Measurements from ENCODE around the gene TASOR2. TPM values are rescaled to one million over a fixed set of nuclear protein-coding genes. Genes with fewer than 3 reads are reported as not detected.

Gene TASOR2
- total and polyA plus RNA-seq, 4 donors: 27.5 to 93.3 (median 51.8) TPM

GRCh38 chr10:5654218-5654755 is 30.4 kb upstream of the TASOR2 start:
- H3K27me3 ChIP-seq (ENCODE audit: control insufficient read depth, insufficient read depth, low read length): no peaks in the 10 kb centered on the region
- H3K27ac ChIP-seq (ENCODE audit: low read depth, low read length): no peak overlapping the region
- WGBS (ENCODE audit: insufficient coverage): 84% methylated on average over 9 of the region's 10 CpGs
- peaks cover 38% of the 10 kb centered on the region for H3K36me3 ChIP-seq (ENCODE audit: control insufficient read depth, insufficient read depth, low read length)
- DNase-seq (ENCODE audit: low read depth in 4 of 6, low spot score in 6 of 6): no peak
- no peaks in the 10 kb centered on the region for H3K9me3 ChIP-seq (ENCODE audit: control insufficient read depth, insufficient read depth, low read length)
- no peak overlapping the region for H3K4me3 ChIP-seq (ENCODE audit: low read depth, low read length)
- H3K4me1 ChIP-seq (ENCODE audit: control insufficient read depth, insufficient read depth, low read length): no peaks in the 10 kb centered on the region

- Histone ChIP-seq H3K4me3 (ENCODE audit: low read depth, low read length) (no peak overlapping the region), H3K27ac (ENCODE audit: low read depth, low read length) (no peak overlapping the region), H3K36me3 (ENCODE audit: control insufficient read depth, insufficient read depth, low read length) (peaks cover 30% of the 10 kb centered on the region), H3K9me3 (ENCODE audit: control insufficient read depth, insufficient read depth, low read length) (no peaks in the 10 kb centered on the region), H3K27me3 (ENCODE audit: control insufficient read depth, insufficient read depth, low read length) (no peaks in the 10 kb centered on the region), H3K4me1 (ENCODE audit: control insufficient read depth, insufficient read depth, low read length) (no peaks in the 10 kb centered on the region)
- WGBS (ENCODE audit: insufficient coverage): 53% methylated on average over 2 of the region's 3 CpGs
- DNase-seq (ENCODE audit: low read depth in 4 of 6, low spot score in 6 of 6): no peak
Observed at GRCh38 chr10:5655121-5655520, 29.5 kb upstream of the TASOR2 start.

- Histone ChIP-seq H3K9me3 (ENCODE audit: control insufficient read depth, insufficient read depth, low read length) (no peaks in the 10 kb centered on the region), H3K4me1 (ENCODE audit: control insufficient read depth, insufficient read depth, low read length) (peaks cover 8% of the 10 kb centered on the region), H3K27ac (ENCODE audit: low read depth, low read length) (no peak overlapping the region), H3K4me3 (ENCODE audit: low read depth, low read length) (no peak overlapping the region), H3K36me3 (ENCODE audit: control insufficient read depth, insufficient read depth, low read length) (peaks cover 20% of the 10 kb centered on the region), H3K27me3 (ENCODE audit: control insufficient read depth, insufficient read depth, low read length) (no peaks in the 10 kb centered on the region)
- 93% methylated on average over 2 of the region's 8 CpGs for WGBS (ENCODE audit: insufficient coverage)
- no peak for DNase-seq (ENCODE audit: low read depth in 4 of 6, low spot score in 6 of 6)
Observed at GRCh38 chr10:5656737-5657579, 27.7 kb upstream of the TASOR2 start.

GRCh38 chr10:5658871-5659618 is 25.6 kb upstream of the TASOR2 start:
- Histone ChIP-seq H3K9me3 (ENCODE audit: control insufficient read depth, insufficient read depth, low read length) (no peaks in the 10 kb centered on the region), H3K27me3 (ENCODE audit: control insufficient read depth, insufficient read depth, low read length) (no peaks in the 10 kb centered on the region), H3K36me3 (ENCODE audit: control insufficient read depth, insufficient read depth, low read length) (peaks cover 9% of the 10 kb centered on the region), H3K4me1 (ENCODE audit: control insufficient read depth, insufficient read depth, low read length) (peaks cover 15% of the 10 kb centered on the region), H3K27ac (ENCODE audit: low read depth, low read length) (no peak overlapping the region), H3K4me3 (ENCODE audit: low read depth, low read length) (no peak overlapping the region)
- peak in 1 of 6 donors; percentile 15 for DNase-seq (ENCODE audit: low read depth in 4 of 6, low spot score in 6 of 6)
- WGBS (ENCODE audit: insufficient coverage): 59% methylated on average over 17 of the region's 20 CpGs

GRCh38 chr10:5659702-5660528 is 24.7 kb upstream of the TASOR2 start:
- WGBS (ENCODE audit: insufficient coverage): 83% methylated on average over 15 of the region's 16 CpGs

GRCh38 chr10:5661043-5661442 is 23.6 kb upstream of the TASOR2 start:
- H3K36me3 ChIP-seq (ENCODE audit: control insufficient read depth, insufficient read depth, low read length): peaks cover 6% of the 10 kb centered on the region
- DNase-seq (ENCODE audit: low read depth in 4 of 6, low spot score in 6 of 6): no peak
- no peaks in the 10 kb centered on the region for H3K9me3 ChIP-seq (ENCODE audit: control insufficient read depth, insufficient read depth, low read length)
- 66% methylated on average over 6 of the region's 6 CpGs for WGBS (ENCODE audit: insufficient coverage)
- H3K27ac ChIP-seq (ENCODE audit: low read depth, low read length): no peak overlapping the region
- no peaks in the 10 kb centered on the region for H3K27me3 ChIP-seq (ENCODE audit: control insufficient read depth, insufficient read depth, low read length)
- H3K4me1 ChIP-seq (ENCODE audit: control insufficient read depth, insufficient read depth, low read length): peaks cover 19% of the 10 kb centered on the region
- no peak overlapping the region for H3K4me3 ChIP-seq (ENCODE audit: low read depth, low read length)

More at GRCh38 chr10:5659702-5660528, 24.7 kb upstream of the TASOR2 start:
- Histone ChIP-seq H3K4me3 (ENCODE audit: low read depth, low read length) (no peak overlapping the region), H3K9me3 (ENCODE audit: control insufficient read depth, insufficient read depth, low read length) (no peaks in the 10 kb centered on the region), H3K27me3 (ENCODE audit: control insufficient read depth, insufficient read depth, low read length) (no peaks in the 10 kb centered on the region), H3K4me1 (ENCODE audit: control insufficient read depth, insufficient read depth, low read length) (peaks cover 16% of the 10 kb centered on the region), H3K27ac (ENCODE audit: low read depth, low read length) (no peak overlapping the region), H3K36me3 (ENCODE audit: control insufficient read depth, insufficient read depth, low read length) (peaks cover 9% of the 10 kb centered on the region)
- DNase-seq (ENCODE audit: low read depth in 4 of 6, low spot score in 6 of 6): no peak

GRCh38 chr10:5662708-5663579 is 21.7 kb upstream of the TASOR2 start:
- Histone ChIP-seq H3K4me3 (ENCODE audit: low read depth, low read length) (no peak overlapping the region), H3K36me3 (ENCODE audit: control insufficient read depth, insufficient read depth, low read length) (peaks cover 6% of the 10 kb centered on the region), H3K27me3 (ENCODE audit: control insufficient read depth, insufficient read depth, low read length) (no peaks in the 10 kb centered on the region), H3K27ac (ENCODE audit: low read depth, low read length) (no peak overlapping the region), H3K9me3 (ENCODE audit: control insufficient read depth, insufficient read depth, low read length) (no peaks in the 10 kb centered on the region), H3K4me1 (ENCODE audit: control insufficient read depth, insufficient read depth, low read length) (peaks cover 23% of the 10 kb centered on the region)
- no peak for DNase-seq (ENCODE audit: low read depth in 4 of 6, low spot score in 6 of 6)
- 50% methylated on average over 3 of the region's 9 CpGs for WGBS (ENCODE audit: insufficient coverage)

GRCh38 chr10:5663692-5664427 is 20.8 kb upstream of the TASOR2 start:
- H3K4me1 ChIP-seq (ENCODE audit: control insufficient read depth, insufficient read depth, low read length): peaks cover 23% of the 10 kb centered on the region
- DNase-seq (ENCODE audit: low read depth in 4 of 6, low spot score in 6 of 6): no peak
- 49% methylated on average over 8 of the region's 12 CpGs for WGBS (ENCODE audit: insufficient coverage)
- H3K27ac ChIP-seq (ENCODE audit: low read depth, low read length): no peak overlapping the region
- peaks cover 6% of the 10 kb centered on the region for H3K36me3 ChIP-seq (ENCODE audit: control insufficient read depth, insufficient read depth, low read length)
- no peaks in the 10 kb centered on the region for H3K27me3 ChIP-seq (ENCODE audit: control insufficient read depth, insufficient read depth, low read length)
- no peak overlapping the region for H3K4me3 ChIP-seq (ENCODE audit: low read depth, low read length)
- H3K9me3 ChIP-seq (ENCODE audit: control insufficient read depth, insufficient read depth, low read length): no peaks in the 10 kb centered on the region
